WTC11 (cell line): ENCODE data around the gene SHC3. TPM values are rescaled to one million over a fixed set of nuclear protein-coding genes. Genes with fewer than 3 reads are reported as not detected.

Experiments used
- ATAC-seq: fragments of 200-7000 bp; cut with Tn5 transposase; 2 replicates; pipeline ENCODE4 v1.10.0; 2021; ENCODE audit warnings: mild to moderate bottlenecking, moderate library complexity
- CTCF ChIA-PET: fragments of 300-600 bp; sonication (Branson Sonifier 250); formaldehyde crosslinking; loops from one replicate; lab custom pipeline; 2021; ENCODE audit warnings: antibody characterized with exemption; lab: Charles Lee
- POLR2A ChIA-PET: fragments of 350-600 bp; sonication (Branson Sonifier 250); formaldehyde crosslinking; loops from one replicate; lab custom pipeline; 2021; ENCODE audit warnings: antibody characterized with exemption; lab: Charles Lee
- DNase-seq: peaks from one replicate; pipeline ENCODE4 v3.0.0; 2021; ENCODE audit warnings: low spot score
- H3K27ac Mint-ChIP-seq: 2 replicates; pipeline ENCODE4 v1.8.0; 2021; ENCODE audit warnings: mixed read lengths
- H3K27me3 Mint-ChIP-seq: 2 replicates; pipeline ENCODE4 v1.8.0; 2021; ENCODE audit warnings: low read depth, mild to moderate bottlenecking, moderate library complexity, mixed read lengths
- H3K36me3 Mint-ChIP-seq: 2 replicates; pipeline ENCODE4 v1.8.0; 2021; ENCODE audit warnings: mixed read lengths
- H3K4me1 Mint-ChIP-seq: 2 replicates; pipeline ENCODE4 v1.8.0; 2022; ENCODE audit warnings: mixed read lengths
- H3K4me3 Mint-ChIP-seq: 2 replicates; pipeline ENCODE4 v1.8.0; 2021; ENCODE audit warnings: mild to moderate bottlenecking, moderate library complexity, mixed read lengths
- H3K9me3 Mint-ChIP-seq: 2 replicates; pipeline ENCODE4 v1.8.0; 2021; ENCODE audit warnings: mixed read lengths
- CDX4 ChIP-seq: fragments of 250-450 bp; sonication (Bioruptor Pico); IDR thresholded peaks from 2 replicates; pipeline ENCODE4 v1.9.0; 2021; ENCODE audit warnings: moderate library complexity, mild to moderate bottlenecking, inconsistent platforms, borderline replicate concordance
- ELF4 ChIP-seq: sonication (generic); formaldehyde crosslinking; IDR thresholded peaks from 2 replicates; pipeline ENCODE4 v1.8.1; 2022; ENCODE audit warnings: low read depth, mild to moderate bottlenecking, moderate library complexity, missing genetic modification reagents
- ESRRA ChIP-seq: sonication (generic); formaldehyde crosslinking; IDR thresholded peaks from 2 replicates; pipeline ENCODE4 v1.8.1; 2022; ENCODE audit warnings: mild to moderate bottlenecking, missing genetic modification reagents, borderline replicate concordance
- ETV6 ChIP-seq: sonication (generic); formaldehyde crosslinking; IDR thresholded peaks from 2 replicates; pipeline ENCODE4 v1.8.1; 2022; ENCODE audit warnings: mild to moderate bottlenecking, missing genetic modification reagents
- FOXK1 ChIP-seq: sonication (generic); formaldehyde crosslinking; IDR thresholded peaks from 2 replicates; pipeline ENCODE4 v1.8.0; 2022; ENCODE audit warnings: mild to moderate bottlenecking, moderate library complexity, missing genetic modification reagents
- JUN ChIP-seq: sonication (generic); formaldehyde crosslinking; IDR thresholded peaks from 2 replicates; pipeline ENCODE4 v1.8.0; 2023; ENCODE audit warnings: mild to moderate bottlenecking, missing genetic modification reagents
- MYBL2 ChIP-seq: sonication (generic); formaldehyde crosslinking; IDR thresholded peaks from 2 replicates; pipeline ENCODE4 v1.8.1; 2023; ENCODE audit warnings: mild to moderate bottlenecking, moderate library complexity, missing genetic modification reagents
- NFYB ChIP-seq: sonication (generic); formaldehyde crosslinking; conservative IDR thresholded peaks from 2 replicates; pipeline ENCODE4 v1.8.0; 2022; ENCODE audit warnings: low read depth, missing genetic modification reagents
- NR2C2 ChIP-seq: sonication (generic); formaldehyde crosslinking; IDR thresholded peaks from 2 replicates; pipeline ENCODE4 v1.8.0; 2022; ENCODE audit warnings: mild to moderate bottlenecking, missing genetic modification reagents
- OVOL2 ChIP-seq: fragments of 250-450 bp; sonication (Bioruptor Pico); IDR thresholded peaks from 2 replicates; pipeline ENCODE4 v1.9.0; 2021; ENCODE audit warnings: mild to moderate bottlenecking, borderline replicate concordance
- SMAD3 ChIP-seq: sonication (generic); formaldehyde crosslinking; IDR thresholded peaks from 2 replicates; pipeline ENCODE4 v1.8.0; 2022; ENCODE audit warnings: missing genetic modification reagents, mild to moderate bottlenecking, borderline replicate concordance
- STAT6 ChIP-seq: sonication (generic); formaldehyde crosslinking; conservative IDR thresholded peaks from 2 replicates; pipeline ENCODE4 v1.8.1; 2023; ENCODE audit warnings: mild to moderate bottlenecking, low read depth, missing genetic modification reagents, moderate library complexity
- TCF7 ChIP-seq: sonication (generic); formaldehyde crosslinking; IDR thresholded peaks from 2 replicates; pipeline ENCODE4 v1.8.0; 2022; ENCODE audit warnings: mild to moderate bottlenecking, low read depth, missing genetic modification reagents, moderate library complexity
- ZNF138 ChIP-seq: sonication (generic); formaldehyde crosslinking; conservative IDR thresholded peaks from 2 replicates; pipeline ENCODE4 v1.8.1; 2022; ENCODE audit warnings: mild to moderate bottlenecking, moderate library complexity, missing genetic modification reagents
- ZNF232 ChIP-seq: sonication (generic); formaldehyde crosslinking; IDR thresholded peaks from 2 replicates; pipeline ENCODE4 v1.8.0; 2022; ENCODE audit warnings: mild to moderate bottlenecking, missing genetic modification reagents
- total RNA-seq: library from RNA; stranded (reverse); gene quantifications from 3 replicates; pipeline ENCODE4 v1.2.3, GENCODE V29; 2021
- TF ChIP-seq, protein P1 (sequence below): sonication (generic); formaldehyde crosslinking; IDR thresholded peaks from 2 replicates; pipeline ENCODE4 v1.8.0; 2022; ENCODE audit warnings: mild to moderate bottlenecking, missing genetic modification reagents
- TF ChIP-seq, protein P2 (sequence below): sonication (generic); formaldehyde crosslinking; IDR thresholded peaks from 2 replicates; pipeline ENCODE4 v1.8.0; 2023; ENCODE audit warnings: missing genetic modification reagents, mild to moderate bottlenecking, borderline replicate concordance
- TF ChIP-seq, protein P3 (sequence below): sonication (generic); formaldehyde crosslinking; IDR thresholded peaks from 2 replicates; pipeline ENCODE4 v1.8.1; 2022; ENCODE audit warnings: low read depth, mild to moderate bottlenecking, moderate library complexity, missing genetic modification reagents, borderline replicate concordance

The SHC3 gene
- total RNA-seq, 1 experiment from 2014 or later, result 4.9 TPM

GRCh38 chr9:89139455-89139854 is 39.2 kb downstream of the SHC3 start:
- CTCF ChIA-PET, result no interaction called here
- peaks cover 24% of the 10 kb centered on the region for H3K4me1 Mint-ChIP-seq
- peaks cover 34% of the 10 kb centered on the region for H3K9me3 Mint-ChIP-seq
- H3K36me3 Mint-ChIP-seq, result peaks cover 29% of the 10 kb centered on the region
- H3K4me3 Mint-ChIP-seq, result no peak overlapping the region
- POLR2A ChIA-PET, result interaction anchor here (0.5 kb wide), 1 partner anchor 1236 kb away, joined by 5 read pairs; no protein-coding TSS in a partner anchor
- ATAC-seq, result no peak
- H3K27me3 Mint-ChIP-seq, result no peaks in the 10 kb centered on the region
- no peak for TF ChIP-seq ELF4 (CRISPR knock-in tag)
- no peak for TF ChIP-seq NR2C2 (CRISPR knock-in tag)
- no peak for TF ChIP-seq TCF7 (CRISPR knock-in tag)
- TF ChIP-seq OVOL2 (CRISPR knock-in tag), result no peak
- no peak for TF ChIP-seq CDX4 (CRISPR knock-in tag)
- TF ChIP-seq, protein P1, sequence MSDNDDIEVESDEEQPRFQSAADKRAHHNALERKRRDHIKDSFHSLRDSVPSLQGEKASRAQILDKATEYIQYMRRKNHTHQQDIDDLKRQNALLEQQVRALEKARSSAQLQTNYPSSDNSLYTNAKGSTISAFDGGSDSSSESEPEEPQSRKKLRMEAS (CRISPR knock-in tag), result no peak
- TF ChIP-seq SMAD3 (CRISPR knock-in tag), result no peak
- TF ChIP-seq, protein P2, sequence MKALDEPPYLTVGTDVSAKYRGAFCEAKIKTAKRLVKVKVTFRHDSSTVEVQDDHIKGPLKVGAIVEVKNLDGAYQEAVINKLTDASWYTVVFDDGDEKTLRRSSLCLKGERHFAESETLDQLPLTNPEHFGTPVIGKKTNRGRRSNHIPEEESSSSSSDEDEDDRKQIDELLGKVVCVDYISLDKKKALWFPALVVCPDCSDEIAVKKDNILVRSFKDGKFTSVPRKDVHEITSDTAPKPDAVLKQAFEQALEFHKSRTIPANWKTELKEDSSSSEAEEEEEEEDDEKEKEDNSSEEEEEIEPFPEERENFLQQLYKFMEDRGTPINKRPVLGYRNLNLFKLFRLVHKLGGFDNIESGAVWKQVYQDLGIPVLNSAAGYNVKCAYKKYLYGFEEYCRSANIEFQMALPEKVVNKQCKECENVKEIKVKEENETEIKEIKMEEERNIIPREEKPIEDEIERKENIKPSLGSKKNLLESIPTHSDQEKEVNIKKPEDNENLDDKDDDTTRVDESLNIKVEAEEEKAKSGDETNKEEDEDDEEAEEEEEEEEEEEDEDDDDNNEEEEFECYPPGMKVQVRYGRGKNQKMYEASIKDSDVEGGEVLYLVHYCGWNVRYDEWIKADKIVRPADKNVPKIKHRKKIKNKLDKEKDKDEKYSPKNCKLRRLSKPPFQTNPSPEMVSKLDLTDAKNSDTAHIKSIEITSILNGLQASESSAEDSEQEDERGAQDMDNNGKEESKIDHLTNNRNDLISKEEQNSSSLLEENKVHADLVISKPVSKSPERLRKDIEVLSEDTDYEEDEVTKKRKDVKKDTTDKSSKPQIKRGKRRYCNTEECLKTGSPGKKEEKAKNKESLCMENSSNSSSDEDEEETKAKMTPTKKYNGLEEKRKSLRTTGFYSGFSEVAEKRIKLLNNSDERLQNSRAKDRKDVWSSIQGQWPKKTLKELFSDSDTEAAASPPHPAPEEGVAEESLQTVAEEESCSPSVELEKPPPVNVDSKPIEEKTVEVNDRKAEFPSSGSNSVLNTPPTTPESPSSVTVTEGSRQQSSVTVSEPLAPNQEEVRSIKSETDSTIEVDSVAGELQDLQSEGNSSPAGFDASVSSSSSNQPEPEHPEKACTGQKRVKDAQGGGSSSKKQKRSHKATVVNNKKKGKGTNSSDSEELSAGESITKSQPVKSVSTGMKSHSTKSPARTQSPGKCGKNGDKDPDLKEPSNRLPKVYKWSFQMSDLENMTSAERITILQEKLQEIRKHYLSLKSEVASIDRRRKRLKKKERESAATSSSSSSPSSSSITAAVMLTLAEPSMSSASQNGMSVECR (CRISPR knock-in tag), result no peak
- TF ChIP-seq ESRRA (CRISPR knock-in tag), result no peak
- TF ChIP-seq ZNF232, result no peak
- no peak for TF ChIP-seq STAT6
- no peak for TF ChIP-seq ETV6 (CRISPR knock-in tag)
- TF ChIP-seq JUN (CRISPR knock-in tag), result no peak
- TF ChIP-seq, protein P3, sequence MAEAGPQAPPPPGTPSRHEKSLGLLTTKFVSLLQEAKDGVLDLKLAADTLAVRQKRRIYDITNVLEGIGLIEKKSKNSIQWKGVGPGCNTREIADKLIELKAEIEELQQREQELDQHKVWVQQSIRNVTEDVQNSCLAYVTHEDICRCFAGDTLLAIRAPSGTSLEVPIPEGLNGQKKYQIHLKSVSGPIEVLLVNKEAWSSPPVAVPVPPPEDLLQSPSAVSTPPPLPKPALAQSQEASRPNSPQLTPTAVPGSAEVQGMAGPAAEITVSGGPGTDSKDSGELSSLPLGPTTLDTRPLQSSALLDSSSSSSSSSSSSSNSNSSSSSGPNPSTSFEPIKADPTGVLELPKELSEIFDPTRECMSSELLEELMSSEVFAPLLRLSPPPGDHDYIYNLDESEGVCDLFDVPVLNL, result no peak
- TF ChIP-seq ZNF138, result no peak
- no peak for TF ChIP-seq NFYB (CRISPR knock-in tag)
- no peak for TF ChIP-seq MYBL2 (CRISPR knock-in tag)
- TF ChIP-seq FOXK1 (CRISPR knock-in tag), result no peak
- TF ChIP-seq, all 79 proteins: peak for 0
- no peak for DNase-seq
- H3K27ac Mint-ChIP-seq, result no peak overlapping the region
